GM18868 (cell line): ENCODE measurements around the gene SPSB4.

Source experiments
- ATAC-seq: cut with Tn5 transposase; IDR thresholded peaks from one replicate; pipeline ENCODE4 v1.9.1; 2021; ENCODE audit warnings: mild to moderate bottlenecking, moderate library complexity; ENCODE audit not compliant: unreplicated experiment

The SPSB4 gene

DNA sequence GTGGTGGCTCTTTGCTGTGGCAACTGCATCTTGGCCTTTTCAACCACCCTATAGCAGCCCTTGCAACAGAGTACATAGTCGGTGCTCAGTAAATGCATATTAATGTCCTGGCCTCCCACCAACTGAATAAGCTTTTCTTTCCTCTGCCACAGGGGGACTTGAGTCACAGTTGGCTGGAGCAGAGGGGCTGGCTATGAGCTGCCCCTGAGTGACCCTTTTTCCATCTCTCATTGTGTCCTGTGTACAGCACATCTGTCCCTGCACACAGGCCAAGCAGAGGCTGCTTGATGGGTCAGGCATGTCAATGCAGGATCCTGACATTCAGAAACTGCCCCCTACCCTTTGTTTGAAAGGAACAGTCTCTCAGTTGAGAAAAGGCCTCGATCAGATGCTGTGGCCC is 22.4 kb downstream of the SPSB4 start:
- no peak for ATAC-seq

DNA sequence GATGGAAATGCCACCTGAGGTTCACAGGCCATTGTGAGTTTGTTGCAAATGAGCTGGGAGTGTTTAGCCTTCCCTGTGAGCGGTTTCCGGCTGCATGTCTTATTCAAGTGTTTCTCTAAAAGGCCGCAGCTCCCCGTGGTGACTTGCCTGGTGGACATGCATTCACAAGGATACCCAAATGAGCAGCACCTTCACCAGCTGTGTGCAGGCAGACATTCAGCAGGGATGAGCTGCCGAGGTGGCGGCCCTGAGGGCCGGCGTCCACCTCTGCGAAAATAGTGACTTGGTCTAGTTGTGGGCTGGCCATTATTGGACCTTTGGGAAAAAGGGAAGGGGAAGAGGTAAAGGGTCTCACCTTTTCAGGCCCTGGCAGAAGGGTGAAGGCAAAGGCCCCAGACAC is 23.4 kb downstream of the SPSB4 start:
- no peak for ATAC-seq

DNA sequence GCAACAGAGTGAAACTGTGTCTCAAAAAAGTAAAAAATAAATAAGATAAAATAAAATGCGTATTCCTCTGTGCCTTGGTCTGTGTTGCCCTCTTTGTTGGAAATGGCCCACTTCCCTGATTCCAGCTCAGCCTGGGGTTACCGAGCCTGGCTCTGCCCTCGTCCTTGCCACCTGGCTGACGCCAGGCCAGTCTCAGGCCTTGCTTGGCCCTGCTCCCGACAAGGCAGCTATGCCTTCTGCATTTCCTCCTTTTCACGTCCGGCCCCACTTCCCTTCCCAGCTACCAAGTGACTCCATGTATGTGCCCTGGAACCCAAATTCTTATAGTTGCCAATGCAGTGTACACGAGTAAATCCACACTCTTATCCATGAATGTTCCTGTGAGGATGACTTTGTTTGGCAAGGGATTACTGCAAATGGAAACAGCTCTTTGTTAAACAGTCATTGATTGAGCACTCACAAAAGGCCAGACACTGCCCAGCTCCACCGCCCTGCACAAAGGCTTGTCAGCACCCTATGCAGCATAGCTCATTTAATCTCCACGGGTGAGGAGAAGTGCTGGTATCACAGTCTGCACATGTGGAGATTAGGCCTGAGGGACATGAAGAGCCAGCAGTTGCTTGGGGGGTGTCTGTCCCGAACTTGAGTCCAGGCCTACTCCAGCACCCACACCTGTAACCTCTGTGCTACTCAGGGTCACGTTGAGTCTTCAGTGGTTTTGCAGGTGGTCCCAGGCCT is 25.1 kb downstream of the SPSB4 start:
- ATAC-seq: no peak

DNA sequence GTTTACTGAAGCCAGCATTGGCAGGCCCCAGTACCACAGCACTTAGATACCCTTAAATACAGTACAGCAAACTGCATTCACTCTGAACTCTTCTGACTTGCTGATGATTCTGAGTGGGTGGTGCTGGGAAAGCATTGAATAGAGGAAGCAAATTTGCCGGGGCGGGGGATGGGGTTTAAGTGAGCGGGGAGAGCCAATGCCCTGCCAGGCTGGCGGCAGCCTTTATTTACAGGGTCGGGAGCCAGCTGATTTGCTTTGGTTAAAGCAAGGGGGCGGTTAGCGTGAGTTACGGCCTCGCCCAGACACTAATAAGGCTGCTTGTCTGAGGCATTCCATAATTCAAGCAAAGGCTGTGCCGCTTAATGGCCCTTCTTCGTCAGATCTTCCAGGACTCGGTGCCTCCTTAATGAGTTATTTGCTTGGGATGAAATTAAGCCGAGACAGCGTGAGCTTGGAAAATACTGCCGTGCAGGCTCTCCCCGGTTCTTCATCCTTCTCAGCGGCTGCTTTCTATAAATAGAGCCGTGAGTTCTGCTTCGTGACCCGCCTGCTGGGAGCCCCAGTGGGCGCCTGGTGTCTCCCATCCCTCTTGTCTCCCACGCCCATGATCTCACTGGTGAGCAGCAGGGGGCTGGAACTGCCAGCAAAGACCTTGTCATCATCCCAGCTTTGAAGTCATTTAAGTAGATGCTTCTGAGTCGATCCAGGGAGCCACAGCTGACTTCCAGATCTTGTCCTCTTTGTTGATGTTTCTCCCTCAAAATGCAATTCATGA is 25.8 kb downstream of the SPSB4 start:
- no peak for ATAC-seq

DNA sequence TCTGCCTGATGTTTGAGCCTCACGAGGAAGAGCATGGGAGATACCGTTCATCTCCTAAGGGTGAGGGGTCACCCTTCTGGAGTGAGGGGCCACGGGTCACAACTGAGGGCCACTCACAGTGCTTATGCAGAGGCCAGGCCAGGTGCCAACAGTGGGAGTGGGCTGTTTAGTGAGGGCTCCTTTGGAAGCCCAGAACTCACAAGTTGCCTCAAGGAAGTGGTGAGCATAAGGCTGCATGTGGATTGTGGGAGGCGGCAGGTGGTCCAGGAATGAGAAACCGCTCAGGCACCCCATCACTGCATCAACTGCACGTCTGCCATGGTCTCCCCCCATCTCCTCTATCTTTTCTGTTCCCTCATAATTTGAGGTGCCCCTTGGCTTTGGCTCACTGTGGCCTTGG is 26.5 kb downstream of the SPSB4 start:
- no peak for ATAC-seq

DNA sequence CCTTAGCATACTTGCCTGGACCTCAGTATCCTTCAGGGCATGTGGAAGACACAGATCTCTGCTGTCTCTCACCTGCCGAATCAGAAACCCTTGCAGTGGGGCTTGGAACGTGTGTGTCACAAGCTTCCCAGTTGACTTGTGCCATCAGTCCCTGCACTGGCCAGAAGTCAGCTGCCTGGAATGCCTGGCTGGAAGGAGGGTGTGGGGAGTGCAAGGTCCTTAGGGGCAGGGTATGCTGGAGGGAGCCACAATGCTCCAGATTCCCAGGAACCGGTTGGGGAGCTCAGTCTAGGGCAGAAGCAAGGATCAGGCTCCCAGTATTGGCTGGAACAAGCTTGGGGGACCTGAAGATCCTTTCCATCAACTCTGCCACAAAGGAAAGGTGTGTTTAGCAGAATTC is 27.1 kb downstream of the SPSB4 start:
- no peak for ATAC-seq

DNA sequence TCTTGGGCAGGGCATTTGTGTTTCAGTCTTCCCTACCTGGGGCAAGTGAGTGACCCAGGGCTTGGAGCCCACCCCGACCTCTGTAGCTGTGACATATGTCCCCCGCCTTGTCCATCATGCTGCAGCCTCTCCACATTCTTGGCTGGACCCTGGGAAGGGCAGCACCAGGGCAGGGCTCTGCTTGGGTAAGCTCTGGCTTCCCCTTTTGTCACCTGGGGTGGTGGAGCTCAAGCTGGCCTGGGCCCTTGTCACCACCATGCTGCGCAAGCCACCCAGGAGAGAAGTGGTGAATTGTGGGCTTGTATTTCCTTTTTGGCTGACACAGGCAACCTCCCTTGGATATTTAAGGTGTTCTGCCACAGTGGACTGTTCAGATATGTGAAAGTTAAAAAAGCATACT is 29.3 kb downstream of the SPSB4 start:
- no peak for ATAC-seq

DNA sequence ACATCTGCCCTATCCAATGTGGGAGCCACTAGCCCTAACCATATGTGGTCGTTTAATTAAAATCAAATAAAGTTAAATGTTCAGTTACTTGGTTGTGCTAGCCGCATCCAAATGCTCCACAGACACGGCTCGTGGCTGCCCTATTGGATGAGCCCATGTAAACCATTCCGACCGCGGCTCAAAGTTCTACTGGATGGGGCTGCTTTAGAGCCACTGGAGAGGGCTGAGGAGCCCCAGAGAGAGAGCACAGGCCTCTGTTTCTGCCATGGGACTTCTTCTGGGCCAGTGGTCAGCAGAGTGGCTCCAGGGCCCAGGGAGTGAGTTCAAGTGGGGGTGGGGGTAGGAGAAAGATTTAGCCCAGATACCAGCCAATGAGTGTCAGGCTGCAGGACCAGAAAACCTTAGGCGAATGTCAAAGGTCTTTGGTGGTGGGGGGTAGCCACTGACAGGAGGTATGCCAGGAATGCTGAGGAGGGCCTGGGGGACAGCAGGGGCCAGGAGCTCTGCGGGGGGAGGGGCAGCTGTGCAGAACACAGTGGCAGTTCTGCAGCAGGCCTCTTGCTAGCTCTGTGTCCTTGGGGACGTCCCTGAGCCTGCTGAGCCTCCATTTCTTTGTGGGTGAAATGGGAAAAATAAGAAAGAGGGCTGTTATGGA is 30.1 kb downstream of the SPSB4 start:
- no peak for ATAC-seq

DNA sequence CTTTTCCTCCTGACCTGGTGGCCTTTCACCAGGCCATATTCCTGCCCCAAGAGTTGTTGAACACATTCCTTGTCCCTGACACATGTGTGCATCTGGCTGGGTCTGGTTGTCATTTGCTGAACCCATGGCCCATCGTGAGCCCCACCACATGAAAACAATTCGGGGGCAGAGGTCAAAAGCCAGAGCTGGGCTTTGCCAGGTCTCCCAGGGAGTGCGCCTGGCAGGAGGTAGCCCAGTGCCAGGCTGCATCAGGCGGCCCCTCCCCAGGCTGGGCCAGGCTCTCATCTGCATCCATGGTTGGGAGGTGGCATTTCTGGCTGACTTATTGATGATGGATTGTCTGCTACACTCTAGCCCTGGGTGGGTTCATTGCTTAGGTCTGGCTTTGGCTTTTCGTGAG is 30.9 kb downstream of the SPSB4 start:
- no peak for ATAC-seq

DNA sequence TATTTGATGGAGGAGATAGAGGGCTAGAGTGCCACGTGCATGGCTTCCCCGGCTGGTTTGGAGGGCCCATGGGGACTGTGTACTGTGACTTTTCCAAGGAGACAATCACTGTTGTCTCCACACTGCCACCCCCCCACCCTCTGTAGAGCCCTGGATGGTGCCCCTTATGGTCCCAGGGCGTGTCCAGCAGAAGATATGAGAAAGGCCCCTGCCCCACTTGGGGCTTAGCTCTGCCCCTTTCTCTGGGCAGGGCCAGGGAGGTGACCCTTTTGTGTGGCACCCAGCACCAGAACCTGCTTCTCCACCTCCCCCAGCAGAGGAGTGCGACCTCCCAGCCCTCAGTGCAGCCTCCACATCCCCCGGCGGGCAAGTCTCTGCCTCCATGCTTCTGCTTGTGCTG is 32.1 kb downstream of the SPSB4 start:
- no peak for ATAC-seq

DNA sequence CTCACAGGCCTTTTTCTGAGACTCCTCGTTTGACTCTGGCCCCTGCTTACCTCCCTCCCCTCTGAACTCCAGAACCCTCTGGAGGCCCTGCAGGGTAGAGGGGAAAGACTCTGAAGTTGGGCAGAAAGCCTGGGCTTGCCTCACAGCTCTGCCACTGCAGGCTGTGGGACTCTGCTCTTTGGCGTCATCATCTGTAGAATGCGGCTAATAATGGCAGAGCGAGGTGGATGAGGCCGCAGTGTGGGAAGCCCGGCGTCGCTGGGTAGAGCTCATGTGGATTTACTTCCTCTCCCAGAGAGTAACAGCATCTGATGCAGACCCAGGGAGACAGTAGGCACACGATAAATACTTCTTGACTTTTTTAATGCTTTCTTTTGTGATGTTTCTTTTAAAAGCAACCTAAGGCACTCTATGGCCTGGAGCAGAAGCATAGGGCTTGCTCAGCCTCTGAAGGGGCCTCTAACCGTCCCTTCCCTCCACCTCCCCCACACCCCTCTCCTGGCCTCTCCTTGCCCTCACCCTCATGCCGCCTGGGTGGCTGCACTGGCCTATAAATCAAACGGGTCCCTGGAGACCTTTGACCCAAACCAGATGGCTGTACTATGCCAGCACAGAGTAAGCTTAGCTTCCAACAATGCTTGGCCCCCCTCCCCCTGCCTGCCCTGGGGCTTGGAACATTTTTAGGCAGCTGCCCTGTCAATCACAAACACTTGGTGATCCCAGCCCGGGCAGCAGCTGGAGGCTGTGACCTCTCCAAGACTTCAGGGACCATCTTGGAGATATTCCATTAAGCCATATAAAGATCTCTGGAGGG is 32.9 kb downstream of the SPSB4 start:
- no peak for ATAC-seq

DNA sequence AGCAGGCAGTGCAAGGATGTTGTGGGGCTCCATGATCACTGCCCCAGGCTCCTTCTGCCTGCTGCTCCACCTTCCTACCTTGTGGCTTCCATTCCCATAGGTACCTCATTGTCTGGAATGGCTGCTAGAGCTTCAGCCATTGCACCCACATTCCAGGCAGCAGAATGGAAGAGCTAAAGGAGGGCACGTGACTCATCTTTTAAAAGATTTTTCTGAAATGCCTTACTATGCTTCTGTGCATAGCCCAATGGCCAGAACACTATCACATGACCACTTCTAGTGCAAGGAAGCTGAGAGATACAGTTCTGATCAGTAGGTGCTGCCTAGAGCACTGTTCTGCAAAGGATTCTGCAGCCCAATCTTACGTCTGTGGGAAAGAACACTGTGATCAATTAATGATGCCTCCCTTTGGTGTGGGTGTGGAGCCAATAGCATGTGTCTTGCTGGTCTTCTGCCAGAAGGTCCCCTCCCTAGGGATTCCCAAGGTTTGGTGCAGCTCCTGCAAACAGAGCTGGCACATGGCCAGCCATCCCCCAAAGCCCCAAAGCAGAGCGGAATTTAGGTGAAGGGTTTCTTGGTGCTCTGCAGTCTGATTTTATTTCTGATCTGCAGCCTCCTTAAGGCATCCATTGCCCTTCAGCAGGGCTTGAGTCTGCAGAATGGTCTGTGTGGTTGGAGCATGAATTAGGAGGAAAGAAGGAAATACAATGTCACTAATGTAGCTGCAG is 34.4 kb downstream of the SPSB4 start:
- no peak for ATAC-seq

DNA sequence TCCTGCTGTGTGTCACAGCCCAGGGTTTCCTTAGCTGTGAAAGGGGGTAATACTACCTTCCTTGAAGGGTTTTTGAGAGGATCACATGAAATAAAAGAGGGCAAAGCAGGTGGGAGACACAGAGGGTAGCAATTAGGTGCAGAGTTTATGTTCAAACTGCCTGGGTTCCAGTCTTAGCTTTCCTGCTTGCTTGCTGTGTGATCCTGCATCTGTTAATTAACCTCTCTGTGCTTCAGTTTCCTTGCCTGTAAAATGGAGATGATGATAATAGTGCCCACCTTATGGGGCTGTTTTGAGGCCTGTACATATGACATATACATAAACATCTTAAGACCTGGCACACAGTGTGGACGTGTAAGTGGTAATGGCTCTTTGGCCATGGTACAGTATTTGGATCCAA is 35.0 kb downstream of the SPSB4 start:
- no peak for ATAC-seq

DNA sequence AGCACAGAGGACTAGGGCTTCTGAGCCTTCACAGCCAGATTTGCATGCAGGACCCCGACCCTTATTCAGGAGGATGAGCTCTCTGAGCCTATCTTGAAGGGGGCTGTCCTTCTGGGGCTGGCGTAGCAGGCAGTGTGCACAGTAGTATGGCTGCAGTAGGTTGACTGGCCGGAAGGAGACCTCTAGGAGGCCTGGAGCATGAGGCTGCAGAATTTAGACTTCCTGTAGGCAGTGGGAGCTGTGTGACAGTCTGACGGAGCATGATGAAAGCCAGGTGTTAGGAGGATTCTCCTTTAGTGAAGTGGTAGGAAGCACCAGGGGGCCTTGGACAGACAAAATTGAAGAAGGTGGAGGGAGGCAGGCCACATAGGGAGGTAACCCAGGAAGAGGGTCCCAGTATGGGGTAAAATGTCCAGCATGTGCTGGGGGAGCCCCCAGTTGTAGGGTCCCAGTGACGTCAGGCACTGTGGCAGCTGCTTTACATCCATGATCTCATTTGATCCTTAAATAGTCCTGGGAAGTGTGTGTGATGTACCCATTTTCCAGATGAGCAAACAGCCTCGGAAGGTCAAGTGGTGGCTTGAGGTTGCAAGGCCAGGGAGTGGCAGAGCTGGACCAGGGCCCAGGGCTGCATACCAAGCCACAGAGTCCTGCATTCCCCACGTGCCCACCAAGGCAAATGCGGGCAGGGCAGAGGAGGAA is 36.1 kb downstream of the SPSB4 start:
- no peak for ATAC-seq

DNA sequence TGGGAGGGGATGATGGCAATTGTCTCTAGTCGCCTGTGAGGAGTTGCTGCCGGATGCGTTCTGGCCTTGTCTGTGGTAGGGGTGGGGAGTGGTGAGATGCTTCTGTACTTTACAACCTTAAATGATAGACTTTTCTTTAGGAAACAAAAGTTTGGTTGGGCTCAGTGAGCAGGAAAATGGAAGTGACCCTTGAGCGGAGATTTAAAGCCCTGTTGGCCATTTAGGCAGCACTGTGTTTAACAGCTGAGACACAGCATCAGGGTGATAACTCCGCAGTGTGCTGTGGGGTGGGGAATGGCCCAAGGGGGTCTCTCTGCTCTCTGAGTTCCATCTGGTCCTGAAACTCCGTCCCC is 36.6 kb downstream of the SPSB4 start:
- ATAC-seq: no peak

DNA sequence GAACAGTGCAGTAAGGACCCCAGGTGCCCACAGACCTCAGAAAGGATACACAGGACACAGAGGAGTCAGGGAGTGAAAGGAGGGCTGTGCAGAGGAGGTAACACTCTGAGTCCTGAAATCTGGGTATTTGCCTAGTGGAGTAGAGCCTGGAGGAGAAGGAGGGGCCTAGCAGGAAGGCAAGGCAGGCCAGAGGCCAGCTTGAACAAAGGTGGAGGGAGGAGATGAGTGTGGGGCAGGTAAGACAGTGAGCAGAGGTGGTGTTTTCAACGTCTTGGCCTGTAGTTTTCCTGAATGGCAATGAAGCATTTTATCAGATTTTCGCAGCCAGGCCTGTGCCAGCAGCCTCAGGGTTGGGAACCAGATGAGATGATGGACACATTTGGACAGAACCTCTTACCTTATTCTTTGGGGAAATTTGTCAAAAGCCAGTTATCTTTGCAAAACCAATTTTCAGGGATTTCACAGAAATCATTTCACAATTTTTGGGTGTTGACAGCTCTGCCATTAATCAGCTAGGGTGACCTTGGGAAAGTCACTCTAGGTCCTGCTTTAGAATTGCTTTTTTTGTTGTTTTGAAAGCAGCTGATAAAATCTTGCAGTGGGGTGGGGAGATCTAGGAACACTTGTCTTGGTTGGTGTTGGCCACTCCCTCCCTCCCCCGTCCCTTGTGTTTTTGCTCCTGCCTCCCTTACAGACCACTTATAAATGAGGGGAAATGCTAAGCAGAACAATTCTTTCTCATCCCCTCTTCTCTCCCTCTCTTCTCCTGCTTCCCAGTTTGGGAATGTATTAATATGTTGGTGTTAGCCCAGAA is 38.4 kb downstream of the SPSB4 start:
- ATAC-seq: no peak

DNA sequence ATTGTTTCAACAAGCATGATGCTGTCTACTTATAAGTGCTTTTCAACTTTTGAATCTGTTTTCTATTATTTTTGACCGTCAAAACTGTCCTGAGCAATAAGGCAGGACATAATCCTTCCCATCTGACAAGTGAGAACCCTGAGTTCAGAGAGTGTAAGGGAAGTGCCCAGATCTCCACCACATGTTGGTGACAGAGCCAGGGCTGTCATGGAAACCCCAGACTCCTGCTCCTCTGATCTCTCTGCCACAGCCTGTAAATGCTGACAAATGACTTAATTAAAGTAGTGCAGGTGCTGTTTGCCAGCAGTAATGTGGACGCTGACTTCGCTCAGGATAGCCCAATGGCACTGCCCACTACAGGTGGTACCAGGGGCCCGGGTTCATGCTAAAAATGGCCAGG is 40.3 kb downstream of the SPSB4 start:
- no peak for ATAC-seq

DNA sequence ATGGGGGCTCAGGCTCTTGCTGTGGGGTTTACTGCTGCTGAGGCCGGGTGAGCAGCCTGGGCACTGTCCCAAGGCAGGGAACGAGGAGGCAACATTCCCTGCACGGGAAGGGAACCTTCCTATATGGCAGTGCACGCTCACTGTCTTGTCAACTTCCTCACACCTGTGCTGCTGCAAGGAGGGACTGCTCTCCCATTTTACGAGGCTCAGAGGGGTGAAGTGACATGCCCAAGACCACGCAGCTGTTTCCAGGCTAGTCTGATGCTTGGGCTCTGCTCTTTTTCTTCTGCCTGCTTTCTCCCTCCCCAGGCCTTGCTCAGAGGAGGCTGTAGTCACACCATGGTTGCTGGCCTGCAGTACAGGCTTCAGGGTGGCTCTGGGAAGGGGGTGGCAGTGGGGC is 41.5 kb downstream of the SPSB4 start:
- ATAC-seq: no peak

DNA sequence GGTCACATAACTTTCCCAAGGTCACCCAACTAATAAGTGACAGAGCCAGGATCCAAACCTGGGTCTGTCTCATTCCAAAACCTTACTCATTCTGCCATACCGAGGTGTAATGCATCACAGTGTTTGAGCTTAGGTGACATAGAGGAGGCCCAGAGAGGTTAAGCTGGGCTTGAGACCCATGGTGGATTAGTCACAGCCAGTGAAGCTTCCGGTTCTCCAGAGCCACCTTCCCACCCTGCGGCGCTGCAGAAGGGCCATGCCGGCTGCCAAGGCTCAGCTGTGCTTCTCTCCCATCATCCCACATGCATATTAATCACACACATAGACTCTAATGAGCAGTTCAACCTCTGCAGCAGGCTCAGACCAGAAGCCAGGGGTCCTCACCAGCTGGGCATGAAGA is 42.2 kb downstream of the SPSB4 start:
- no peak for ATAC-seq
